ENCODE results near the gene C1QTNF8. TPM values are rescaled to one million over a fixed set of nuclear protein-coding genes. Genes with fewer than 3 reads are reported as not detected.

C1QTNF8 gene
- total RNA-seq, 1 donor = not detected

DNA sequence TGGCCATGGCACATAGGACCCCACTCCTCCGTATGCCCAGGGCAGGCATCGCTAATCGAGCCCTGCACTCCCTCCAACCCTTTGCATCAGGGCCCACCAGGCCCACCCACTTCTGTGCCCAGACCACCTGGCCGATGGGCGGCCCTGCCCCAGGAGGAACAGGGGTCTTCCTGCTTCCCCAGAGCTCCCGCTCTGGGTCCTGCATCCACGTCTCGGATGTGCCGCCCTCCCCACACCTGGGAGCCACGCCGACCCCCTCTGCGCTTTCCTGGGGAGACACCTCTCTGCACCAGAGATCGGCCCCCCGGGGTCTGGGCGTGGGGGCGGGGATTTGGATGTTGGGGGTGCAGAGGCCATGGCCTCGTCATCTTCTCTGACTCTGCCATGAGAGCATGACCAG is 44.6 kb downstream of the C1QTNF8 start:
- no peak overlapping the region for H2AFZ ChIP-seq (ENCODE audit: low read length)
- no peak overlapping the region for H3K27ac ChIP-seq (ENCODE audit: low read depth, low read length)
- DNase-seq (ENCODE audit: insufficient read length, low spot score, missing footprints) = no peak
- peaks cover 14% of the 10 kb centered on the region for H3K27me3 ChIP-seq (ENCODE audit: insufficient read depth, low read length)
- no peaks in the 10 kb centered on the region for H3K36me3 ChIP-seq (ENCODE audit: insufficient read depth, low read length)
- no peak overlapping the region for H3K4me2 ChIP-seq (ENCODE audit: insufficient read depth, low read length)
- H4K20me1 ChIP-seq (ENCODE audit: insufficient read depth, low read length) = no peaks in the 10 kb centered on the region
- no peaks in the 10 kb centered on the region for H3K9me3 ChIP-seq (ENCODE audit: low read depth, low read length)
- no peaks in the 10 kb centered on the region for H3K79me2 ChIP-seq (ENCODE audit: insufficient read depth, low read length)
- no peak overlapping the region for H3K4me3 ChIP-seq (ENCODE audit: insufficient read depth, low read length)
- TF ChIP-seq, protein P1, sequence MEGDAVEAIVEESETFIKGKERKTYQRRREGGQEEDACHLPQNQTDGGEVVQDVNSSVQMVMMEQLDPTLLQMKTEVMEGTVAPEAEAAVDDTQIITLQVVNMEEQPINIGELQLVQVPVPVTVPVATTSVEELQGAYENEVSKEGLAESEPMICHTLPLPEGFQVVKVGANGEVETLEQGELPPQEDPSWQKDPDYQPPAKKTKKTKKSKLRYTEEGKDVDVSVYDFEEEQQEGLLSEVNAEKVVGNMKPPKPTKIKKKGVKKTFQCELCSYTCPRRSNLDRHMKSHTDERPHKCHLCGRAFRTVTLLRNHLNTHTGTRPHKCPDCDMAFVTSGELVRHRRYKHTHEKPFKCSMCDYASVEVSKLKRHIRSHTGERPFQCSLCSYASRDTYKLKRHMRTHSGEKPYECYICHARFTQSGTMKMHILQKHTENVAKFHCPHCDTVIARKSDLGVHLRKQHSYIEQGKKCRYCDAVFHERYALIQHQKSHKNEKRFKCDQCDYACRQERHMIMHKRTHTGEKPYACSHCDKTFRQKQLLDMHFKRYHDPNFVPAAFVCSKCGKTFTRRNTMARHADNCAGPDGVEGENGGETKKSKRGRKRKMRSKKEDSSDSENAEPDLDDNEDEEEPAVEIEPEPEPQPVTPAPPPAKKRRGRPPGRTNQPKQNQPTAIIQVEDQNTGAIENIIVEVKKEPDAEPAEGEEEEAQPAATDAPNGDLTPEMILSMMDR (IDR thresholded peaks at IDR 0.05; ENCODE audit: extremely low read depth, low read depth, low read length) = no peak
- H3K4me1 ChIP-seq (ENCODE audit: insufficient read depth, low read length) = no peaks in the 10 kb centered on the region

DNA sequence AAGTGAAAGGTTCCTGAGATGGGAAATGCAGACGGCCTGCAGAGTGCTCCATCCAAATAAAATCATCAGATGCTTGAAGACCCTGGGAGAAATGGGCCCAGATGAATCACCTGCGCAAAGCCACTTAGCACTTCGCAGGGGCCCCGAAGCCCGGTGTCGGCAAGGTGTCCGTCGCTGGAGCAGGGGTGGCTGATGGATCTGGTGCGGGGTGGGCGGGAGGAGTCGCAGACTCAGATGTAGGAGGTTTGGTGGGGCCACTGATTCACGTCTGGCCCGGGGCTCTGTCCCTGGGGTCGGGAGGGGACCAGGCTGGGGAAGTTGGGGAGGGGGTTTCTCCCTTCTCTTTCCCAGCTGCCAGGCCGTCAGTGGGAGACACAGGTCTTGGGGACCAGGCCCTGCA is 45.1 kb downstream of the C1QTNF8 start:
- no peak overlapping the region for H3K4me2 ChIP-seq (ENCODE audit: insufficient read depth, low read length)

DNA sequence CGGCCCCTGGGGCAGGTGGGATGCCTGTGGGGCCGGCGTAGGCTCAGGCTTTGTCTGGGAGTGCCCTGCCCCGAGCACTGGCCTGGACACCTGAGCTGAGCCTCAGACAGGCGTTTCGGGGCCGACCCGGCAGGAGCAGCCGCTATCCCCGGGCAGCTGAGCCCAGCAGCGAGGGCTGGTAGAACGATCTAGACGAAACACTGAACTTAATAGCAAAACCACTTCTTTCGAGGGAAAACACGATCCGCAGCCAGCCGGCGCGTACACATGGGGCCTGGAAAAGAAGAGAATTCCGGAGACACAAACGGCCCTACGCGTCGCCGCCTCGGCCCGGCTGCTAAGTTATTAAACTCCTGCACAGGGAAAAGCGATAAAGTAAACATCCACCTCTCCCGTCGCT is 45.5 kb downstream of the C1QTNF8 start:
- H3K4me3 ChIP-seq (ENCODE audit: insufficient read depth, low read length) = no peak overlapping the region
- H2AFZ ChIP-seq (ENCODE audit: low read length) = no peak overlapping the region
- no peak for DNase-seq (ENCODE audit: insufficient read length, low spot score, missing footprints)
- no peaks in the 10 kb centered on the region for H3K4me1 ChIP-seq (ENCODE audit: insufficient read depth, low read length)
- H3K27me3 ChIP-seq (ENCODE audit: insufficient read depth, low read length) = peaks cover 23% of the 10 kb centered on the region
- no peak overlapping the region for H3K4me2 ChIP-seq (ENCODE audit: insufficient read depth, low read length)
- no peak overlapping the region for H3K27ac ChIP-seq (ENCODE audit: low read depth, low read length)
- H3K79me2 ChIP-seq (ENCODE audit: insufficient read depth, low read length) = no peaks in the 10 kb centered on the region
- no peaks in the 10 kb centered on the region for H4K20me1 ChIP-seq (ENCODE audit: insufficient read depth, low read length)
- H3K36me3 ChIP-seq (ENCODE audit: insufficient read depth, low read length) = no peaks in the 10 kb centered on the region
- H3K9me3 ChIP-seq (ENCODE audit: low read depth, low read length) = no peaks in the 10 kb centered on the region
- TF ChIP-seq, protein P1 (IDR thresholded peaks at IDR 0.05; ENCODE audit: extremely low read depth, low read depth, low read length) = no peak

More for the DNA sequence above, 45.1 kb downstream of the C1QTNF8 start:
- Histone ChIP-seq H3K27ac (ENCODE audit: low read depth, low read length) (no peak overlapping the region), H3K36me3 (ENCODE audit: insufficient read depth, low read length) (no peaks in the 10 kb centered on the region), H3K4me3 (ENCODE audit: insufficient read depth, low read length) (no peak overlapping the region), H2AFZ (ENCODE audit: low read length) (no peak overlapping the region), H4K20me1 (ENCODE audit: insufficient read depth, low read length) (no peaks in the 10 kb centered on the region), H3K79me2 (ENCODE audit: insufficient read depth, low read length) (no peaks in the 10 kb centered on the region), H3K27me3 (ENCODE audit: insufficient read depth, low read length) (peaks cover 20% of the 10 kb centered on the region), H3K9me3 (ENCODE audit: low read depth, low read length) (no peaks in the 10 kb centered on the region), H3K4me1 (ENCODE audit: insufficient read depth, low read length) (no peaks in the 10 kb centered on the region)
- no peak for DNase-seq (ENCODE audit: insufficient read length, low spot score, missing footprints)
- TF ChIP-seq, protein P1 (IDR thresholded peaks at IDR 0.05; ENCODE audit: extremely low read depth, low read depth, low read length) = no peak

DNA sequence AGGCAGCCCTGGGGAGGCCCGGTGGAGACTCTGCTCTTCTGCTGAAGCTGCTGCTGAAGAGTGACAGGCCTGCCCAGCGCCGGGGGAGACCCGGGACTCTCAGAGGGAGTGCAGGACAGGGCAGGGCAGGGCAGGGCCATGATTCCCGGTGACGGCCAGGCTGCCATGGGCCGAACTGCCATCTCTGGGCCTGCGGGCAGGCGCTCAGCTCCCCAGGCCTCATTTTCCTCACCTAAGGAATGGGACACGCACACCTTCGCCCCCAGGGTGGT is 46.1 kb downstream of the C1QTNF8 start:
- no peaks in the 10 kb centered on the region for H3K9me3 ChIP-seq (ENCODE audit: low read depth, low read length)
- no peak overlapping the region for H3K4me3 ChIP-seq (ENCODE audit: insufficient read depth, low read length)
- H3K36me3 ChIP-seq (ENCODE audit: insufficient read depth, low read length) = no peaks in the 10 kb centered on the region
- H3K27ac ChIP-seq (ENCODE audit: low read depth, low read length) = no peak overlapping the region
- H3K79me2 ChIP-seq (ENCODE audit: insufficient read depth, low read length) = no peaks in the 10 kb centered on the region
- no peak for DNase-seq (ENCODE audit: insufficient read length, low spot score, missing footprints)
- peaks cover 29% of the 10 kb centered on the region for H3K27me3 ChIP-seq (ENCODE audit: insufficient read depth, low read length)
- no peaks in the 10 kb centered on the region for H4K20me1 ChIP-seq (ENCODE audit: insufficient read depth, low read length)
- no peak overlapping the region for H3K4me2 ChIP-seq (ENCODE audit: insufficient read depth, low read length)
- TF ChIP-seq, protein P1 (IDR thresholded peaks at IDR 0.05; ENCODE audit: extremely low read depth, low read depth, low read length) = no peak
- no peaks in the 10 kb centered on the region for H3K4me1 ChIP-seq (ENCODE audit: insufficient read depth, low read length)
- no peak overlapping the region for H2AFZ ChIP-seq (ENCODE audit: low read length)
